WTC11 (cell line): ENCODE data around the gene GIMAP7.

Source experiments
- CBFB ChIP-seq: sonication (generic); formaldehyde crosslinking; IDR thresholded peaks from 2 replicates; pipeline ENCODE4 v1.8.1; 2022; ENCODE audit warnings: mild to moderate bottlenecking, low read depth, missing genetic modification reagents
- CREM ChIP-seq: sonication (generic); formaldehyde crosslinking; IDR thresholded peaks from 2 replicates; pipeline ENCODE4 v1.8.1; 2022; ENCODE audit warnings: mild to moderate bottlenecking, missing genetic modification reagents, moderate library complexity
- FOXP1 ChIP-seq: sonication (generic); formaldehyde crosslinking; IDR thresholded peaks from 2 replicates; pipeline ENCODE4 v1.8.0; 2022; ENCODE audit warnings: missing genetic modification reagents, mild to moderate bottlenecking, moderate library complexity, borderline replicate concordance
- GABPB1 ChIP-seq: sonication (generic); formaldehyde crosslinking; IDR thresholded peaks from 2 replicates; pipeline ENCODE4 v1.8.1; 2023; ENCODE audit warnings: mild to moderate bottlenecking, missing genetic modification reagents
- KAT7 ChIP-seq: sonication (generic); formaldehyde crosslinking; IDR thresholded peaks from 2 replicates; pipeline ENCODE4 v1.8.1; 2023; ENCODE audit warnings: missing genetic modification reagents, mild to moderate bottlenecking, borderline replicate concordance
- RELA ChIP-seq: sonication (generic); formaldehyde crosslinking; IDR thresholded peaks from 2 replicates; pipeline ENCODE4 v1.8.1; 2022; ENCODE audit warnings: missing genetic modification reagents, mild to moderate bottlenecking, borderline replicate concordance
- ZNF416 ChIP-seq: fragments of 250-450 bp; sonication (Bioruptor Pico); IDR thresholded peaks from 2 replicates; pipeline ENCODE4 v1.9.0; 2021; ENCODE audit warnings: mild to moderate bottlenecking, inconsistent platforms
- TF ChIP-seq, protein P1 (sequence below): fragments of 200-600 bp; IDR thresholded peaks from 2 replicates; pipeline ENCODE4 v1.8.0; 2022; ENCODE audit warnings: antibody characterized with exemption
- TF ChIP-seq, protein P2 (sequence below): sonication (generic); formaldehyde crosslinking; conservative IDR thresholded peaks from 2 replicates; pipeline ENCODE4 v1.8.1; 2023; ENCODE audit warnings: mild to moderate bottlenecking, low read depth, missing genetic modification reagents, moderate library complexity
- TF ChIP-seq, protein P3 (sequence below): sonication (generic); formaldehyde crosslinking; IDR thresholded peaks from 2 replicates; pipeline ENCODE4 v1.8.1; 2022; ENCODE audit warnings: low read depth, missing genetic modification reagents, borderline replicate concordance
- TF ChIP-seq, protein P4 (sequence below): sonication (generic); formaldehyde crosslinking; IDR thresholded peaks from 2 replicates; pipeline ENCODE4 v1.8.0; 2022; ENCODE audit warnings: mild to moderate bottlenecking, missing genetic modification reagents
- TF ChIP-seq, protein P5 (sequence below): sonication (generic); formaldehyde crosslinking; IDR thresholded peaks from 2 replicates; pipeline ENCODE4 v1.8.1; 2022; ENCODE audit warnings: missing genetic modification reagents, borderline replicate concordance

DNA sequence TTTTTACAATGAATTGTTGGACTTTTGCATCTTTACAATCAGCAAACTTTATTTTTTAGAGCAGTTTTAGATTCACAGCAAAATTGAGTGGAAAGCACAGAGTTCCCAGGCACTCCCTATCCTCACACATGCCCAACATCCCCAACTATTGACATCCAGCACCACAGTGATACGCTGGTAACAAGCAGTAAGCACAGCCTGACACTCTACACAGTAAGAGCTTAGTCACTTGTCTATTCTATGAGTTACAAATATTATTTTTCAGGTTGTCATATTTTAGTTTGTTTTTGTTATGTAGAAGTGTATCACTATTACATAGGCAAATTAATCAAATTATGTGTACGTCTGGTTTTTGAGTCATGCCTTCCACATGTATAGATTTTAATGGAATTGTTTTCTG is 27.0 kb upstream of the GIMAP7 start:
- TF ChIP-seq, protein P1, sequence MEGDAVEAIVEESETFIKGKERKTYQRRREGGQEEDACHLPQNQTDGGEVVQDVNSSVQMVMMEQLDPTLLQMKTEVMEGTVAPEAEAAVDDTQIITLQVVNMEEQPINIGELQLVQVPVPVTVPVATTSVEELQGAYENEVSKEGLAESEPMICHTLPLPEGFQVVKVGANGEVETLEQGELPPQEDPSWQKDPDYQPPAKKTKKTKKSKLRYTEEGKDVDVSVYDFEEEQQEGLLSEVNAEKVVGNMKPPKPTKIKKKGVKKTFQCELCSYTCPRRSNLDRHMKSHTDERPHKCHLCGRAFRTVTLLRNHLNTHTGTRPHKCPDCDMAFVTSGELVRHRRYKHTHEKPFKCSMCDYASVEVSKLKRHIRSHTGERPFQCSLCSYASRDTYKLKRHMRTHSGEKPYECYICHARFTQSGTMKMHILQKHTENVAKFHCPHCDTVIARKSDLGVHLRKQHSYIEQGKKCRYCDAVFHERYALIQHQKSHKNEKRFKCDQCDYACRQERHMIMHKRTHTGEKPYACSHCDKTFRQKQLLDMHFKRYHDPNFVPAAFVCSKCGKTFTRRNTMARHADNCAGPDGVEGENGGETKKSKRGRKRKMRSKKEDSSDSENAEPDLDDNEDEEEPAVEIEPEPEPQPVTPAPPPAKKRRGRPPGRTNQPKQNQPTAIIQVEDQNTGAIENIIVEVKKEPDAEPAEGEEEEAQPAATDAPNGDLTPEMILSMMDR, result no peak
- TF ChIP-seq, protein P2, sequence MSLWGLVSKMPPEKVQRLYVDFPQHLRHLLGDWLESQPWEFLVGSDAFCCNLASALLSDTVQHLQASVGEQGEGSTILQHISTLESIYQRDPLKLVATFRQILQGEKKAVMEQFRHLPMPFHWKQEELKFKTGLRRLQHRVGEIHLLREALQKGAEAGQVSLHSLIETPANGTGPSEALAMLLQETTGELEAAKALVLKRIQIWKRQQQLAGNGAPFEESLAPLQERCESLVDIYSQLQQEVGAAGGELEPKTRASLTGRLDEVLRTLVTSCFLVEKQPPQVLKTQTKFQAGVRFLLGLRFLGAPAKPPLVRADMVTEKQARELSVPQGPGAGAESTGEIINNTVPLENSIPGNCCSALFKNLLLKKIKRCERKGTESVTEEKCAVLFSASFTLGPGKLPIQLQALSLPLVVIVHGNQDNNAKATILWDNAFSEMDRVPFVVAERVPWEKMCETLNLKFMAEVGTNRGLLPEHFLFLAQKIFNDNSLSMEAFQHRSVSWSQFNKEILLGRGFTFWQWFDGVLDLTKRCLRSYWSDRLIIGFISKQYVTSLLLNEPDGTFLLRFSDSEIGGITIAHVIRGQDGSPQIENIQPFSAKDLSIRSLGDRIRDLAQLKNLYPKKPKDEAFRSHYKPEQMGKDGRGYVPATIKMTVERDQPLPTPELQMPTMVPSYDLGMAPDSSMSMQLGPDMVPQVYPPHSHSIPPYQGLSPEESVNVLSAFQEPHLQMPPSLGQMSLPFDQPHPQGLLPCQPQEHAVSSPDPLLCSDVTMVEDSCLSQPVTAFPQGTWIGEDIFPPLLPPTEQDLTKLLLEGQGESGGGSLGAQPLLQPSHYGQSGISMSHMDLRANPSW (CRISPR knock-in tag), result no peak
- TF ChIP-seq ZNF416 (CRISPR knock-in tag) (no peak), CBFB (CRISPR knock-in tag) (no peak), RELA (CRISPR knock-in tag) (no peak), KAT7 (no peak), GABPB1 (CRISPR knock-in tag) (no peak), CREM (CRISPR knock-in tag) (no peak), FOXP1 (CRISPR knock-in tag) (no peak)
- TF ChIP-seq, protein P3, sequence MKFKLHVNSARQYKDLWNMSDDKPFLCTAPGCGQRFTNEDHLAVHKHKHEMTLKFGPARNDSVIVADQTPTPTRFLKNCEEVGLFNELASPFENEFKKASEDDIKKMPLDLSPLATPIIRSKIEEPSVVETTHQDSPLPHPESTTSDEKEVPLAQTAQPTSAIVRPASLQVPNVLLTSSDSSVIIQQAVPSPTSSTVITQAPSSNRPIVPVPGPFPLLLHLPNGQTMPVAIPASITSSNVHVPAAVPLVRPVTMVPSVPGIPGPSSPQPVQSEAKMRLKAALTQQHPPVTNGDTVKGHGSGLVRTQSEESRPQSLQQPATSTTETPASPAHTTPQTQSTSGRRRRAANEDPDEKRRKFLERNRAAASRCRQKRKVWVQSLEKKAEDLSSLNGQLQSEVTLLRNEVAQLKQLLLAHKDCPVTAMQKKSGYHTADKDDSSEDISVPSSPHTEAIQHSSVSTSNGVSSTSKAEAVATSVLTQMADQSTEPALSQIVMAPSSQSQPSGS (CRISPR knock-in tag), result no peak
- TF ChIP-seq, protein P4, sequence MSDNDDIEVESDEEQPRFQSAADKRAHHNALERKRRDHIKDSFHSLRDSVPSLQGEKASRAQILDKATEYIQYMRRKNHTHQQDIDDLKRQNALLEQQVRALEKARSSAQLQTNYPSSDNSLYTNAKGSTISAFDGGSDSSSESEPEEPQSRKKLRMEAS (CRISPR knock-in tag), result no peak
- TF ChIP-seq, protein P5, sequence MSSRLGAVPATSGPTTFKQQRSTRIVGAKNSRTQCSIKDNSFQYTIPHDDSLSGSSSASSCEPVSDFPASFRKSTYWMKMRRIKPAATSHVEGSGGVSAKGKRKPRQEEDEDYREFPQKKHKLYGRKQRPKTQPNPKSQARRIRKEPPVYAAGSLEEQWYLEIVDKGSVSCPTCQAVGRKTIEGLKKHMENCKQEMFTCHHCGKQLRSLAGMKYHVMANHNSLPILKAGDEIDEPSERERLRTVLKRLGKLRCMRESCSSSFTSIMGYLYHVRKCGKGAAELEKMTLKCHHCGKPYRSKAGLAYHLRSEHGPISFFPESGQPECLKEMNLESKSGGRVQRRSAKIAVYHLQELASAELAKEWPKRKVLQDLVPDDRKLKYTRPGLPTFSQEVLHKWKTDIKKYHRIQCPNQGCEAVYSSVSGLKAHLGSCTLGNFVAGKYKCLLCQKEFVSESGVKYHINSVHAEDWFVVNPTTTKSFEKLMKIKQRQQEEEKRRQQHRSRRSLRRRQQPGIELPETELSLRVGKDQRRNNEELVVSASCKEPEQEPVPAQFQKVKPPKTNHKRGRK (CRISPR knock-in tag), result no peak
